Activated CD4-positive, alpha-beta T cell treated with anti-CD3 and anti-CD28 coated beads for 36 hours (primary cell): Measurements from ENCODE around the gene TMEM203. TPM values are rescaled to one million over a fixed set of nuclear protein-coding genes. Genes with fewer than 3 reads are reported as not detected.
A peak's percentile ranks its signal among the peaks of the same experiment; 100 is the strongest.

Experiments
- ATAC-seq: fragments of 200-7000 bp; cut with Tn5 transposase; one replicate; pipeline ENCODE4 v1.10.0; 2021; ENCODE audit warnings: mild to moderate bottlenecking, moderate library complexity
- CTCF ChIA-PET: fragments of 350-600 bp; sonication (Branson Sonifier 250); formaldehyde crosslinking; loops from one replicate; lab custom pipeline; 2021; ENCODE audit warnings: antibody characterized with exemption; lab: Charles Lee
- POLR2A ChIA-PET: fragments of 350-600 bp; sonication (Branson Sonifier 250); formaldehyde crosslinking; loops from one replicate; lab custom pipeline; 2021; ENCODE audit warnings: antibody characterized with exemption, inconsistent platforms; lab: Charles Lee
- DNase-seq: peaks from one replicate; pipeline ENCODE4 v3.0.0-alpha.2; 2020
- H3K27ac Mint-ChIP-seq: one replicate; pipeline ENCODE4 v1.8.0; 2021; ENCODE audit warnings: mixed read lengths
- H3K27me3 Mint-ChIP-seq: one replicate; pipeline ENCODE4 v1.8.0; 2021; ENCODE audit warnings: mixed read lengths
- H3K36me3 Mint-ChIP-seq: one replicate; pipeline ENCODE4 v1.8.0; 2021; ENCODE audit warnings: low read depth, mixed read lengths
- H3K4me1 Mint-ChIP-seq: one replicate; pipeline ENCODE4 v1.8.0; 2021; ENCODE audit warnings: mixed read lengths
- H3K4me3 Mint-ChIP-seq: one replicate; pipeline ENCODE4 v1.8.0; 2021; ENCODE audit warnings: mild to moderate bottlenecking, moderate library complexity, mixed read lengths
- H3K9me3 Mint-ChIP-seq: one replicate; pipeline ENCODE4 v1.8.0; 2021; ENCODE audit warnings: low read depth, mixed read lengths
- intact Hi-C, 2 experiments: fragments of 100-400 bp; cut with DNase I in 1 of 2; cut with micrococcal nuclease in 1 of 2; formaldehyde crosslinking; loops; one replicate each; pipeline versions ENCODE4 v1.14.2 to v1.15.1; 2022 to 2024; cut with DNase I, micrococcal nuclease
- total RNA-seq, 2 experiments: library from RNA; stranded (reverse); gene quantifications; one replicate each; pipeline ENCODE4 v1.2.3, GENCODE V29; 2021

The TMEM203 gene
- total RNA-seq, 2 experiments from 2014 or later: 25.0 to 30.7 TPM

GRCh38 chr9:137222190-137223077, 17.0 kb upstream of the TMEM203 start, which contains the start of gene RNF208:
Gene RNF208 (minus strand): TSS chr9:137222240. CDS start chr9:137221212, 1,028 bp downstream.
- ATAC-seq: no peak
- peak within 1 kb of the TSS; percentile 83 for H3K27ac Mint-ChIP-seq
- intact Hi-C loops: loop anchor here (1.0 to 10.0 kb wide), 24 partner anchors 14 to 438 kb away; partner anchors contain the start of genes ANAPC2 (in 2 of the 2), SSNA1 (in 2 of the 2), TPRN (in 2 of the 2) and ABCA2 (in 1 of the 2)
- peaks cover 5% of the 10 kb centered on the region for H3K4me1 Mint-ChIP-seq
- no peaks in the 10 kb centered on the region for H3K27me3 Mint-ChIP-seq
- H3K4me3 Mint-ChIP-seq: peak within 1 kb of the TSS; percentile 80
- CTCF ChIA-PET: interaction anchor here (0.6 to 3.9 kb wide), 9 partner anchors 14 to 127 kb away, joined by 3 to 23 read pairs (median 3); partner anchors contain the start of genes NDOR1 and TMEM203
- H3K9me3 Mint-ChIP-seq: no peaks in the 10 kb centered on the region
- POLR2A ChIA-PET: interaction anchor here (0.7 to 1.8 kb wide), 5 partner anchors 13 to 93 kb away, joined by 3 to 10 read pairs (median 4); partner anchors contain the start of gene TUBB4B
- peak; percentile 47 for DNase-seq
- H3K36me3 Mint-ChIP-seq: no peaks in the 10 kb centered on the region

GRCh38 chr9:137221506-137222111, 16.2 kb upstream of the TMEM203 start:
- Mint-ChIP-seq H3K27ac (no peak overlapping the region), H3K4me3 (peak overlapping the region; percentile 21), H3K9me3 (no peaks in the 10 kb centered on the region), H3K4me1 (peaks cover 5% of the 10 kb centered on the region), H3K36me3 (no peaks in the 10 kb centered on the region), H3K27me3 (no peaks in the 10 kb centered on the region)
- intact Hi-C loops: loop anchor here (2.0 to 10.0 kb wide), 4 partner anchors 34 to 437 kb away; partner anchors contain the start of genes ABCA2 (in 1 of the 2), ANAPC2 (in 1 of the 2), NPDC1 (in 1 of the 2) and SSNA1 (in 1 of the 2)
- DNase-seq (peak; percentile 45), ATAC-seq (no peak)
- ChIA-PET CTCF (no interaction called here), POLR2A (interaction anchor here (0.7 kb wide), 1 partner anchor 12 kb away, joined by 3 read pairs; no protein-coding TSS in a partner anchor)

DNA sequence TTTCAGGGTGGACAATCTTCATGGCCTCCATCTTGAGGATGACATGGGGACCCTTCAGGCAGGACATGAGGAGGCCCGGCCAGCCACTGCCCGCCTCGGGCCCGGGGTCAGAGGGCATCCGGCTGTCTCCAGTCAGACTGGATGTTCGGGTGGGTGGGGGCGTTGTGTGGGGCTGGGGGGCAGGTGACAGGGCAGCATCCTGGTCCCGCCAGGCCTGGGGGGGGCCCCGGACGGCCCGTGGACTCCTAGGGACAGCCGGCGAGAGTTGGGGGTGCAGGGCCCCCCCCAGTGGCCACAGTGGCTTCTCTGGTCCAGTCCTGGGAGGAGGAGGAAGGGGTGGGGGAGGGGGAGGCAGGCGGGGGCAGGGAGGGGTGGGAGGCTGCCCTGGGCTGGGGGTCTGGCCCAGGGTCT, 15.7 kb upstream of the TMEM203 start:
- Mint-ChIP-seq H3K4me3 (no peak overlapping the region), H3K27ac (no peak overlapping the region), H3K36me3 (no peaks in the 10 kb centered on the region), H3K27me3 (no peaks in the 10 kb centered on the region), H3K4me1 (peaks cover 5% of the 10 kb centered on the region), H3K9me3 (no peaks in the 10 kb centered on the region)
- ChIA-PET POLR2A (no interaction called here), CTCF (no interaction called here)
- DNase-seq (no peak), ATAC-seq (no peak)
- intact Hi-C loops: loop anchor here in 1 of 2 experiments (5.0 to 10.0 kb wide), 3 partner anchors 34 to 436 kb away; partner anchors contain the start of genes ANAPC2, NPDC1 and SSNA1

DNA sequence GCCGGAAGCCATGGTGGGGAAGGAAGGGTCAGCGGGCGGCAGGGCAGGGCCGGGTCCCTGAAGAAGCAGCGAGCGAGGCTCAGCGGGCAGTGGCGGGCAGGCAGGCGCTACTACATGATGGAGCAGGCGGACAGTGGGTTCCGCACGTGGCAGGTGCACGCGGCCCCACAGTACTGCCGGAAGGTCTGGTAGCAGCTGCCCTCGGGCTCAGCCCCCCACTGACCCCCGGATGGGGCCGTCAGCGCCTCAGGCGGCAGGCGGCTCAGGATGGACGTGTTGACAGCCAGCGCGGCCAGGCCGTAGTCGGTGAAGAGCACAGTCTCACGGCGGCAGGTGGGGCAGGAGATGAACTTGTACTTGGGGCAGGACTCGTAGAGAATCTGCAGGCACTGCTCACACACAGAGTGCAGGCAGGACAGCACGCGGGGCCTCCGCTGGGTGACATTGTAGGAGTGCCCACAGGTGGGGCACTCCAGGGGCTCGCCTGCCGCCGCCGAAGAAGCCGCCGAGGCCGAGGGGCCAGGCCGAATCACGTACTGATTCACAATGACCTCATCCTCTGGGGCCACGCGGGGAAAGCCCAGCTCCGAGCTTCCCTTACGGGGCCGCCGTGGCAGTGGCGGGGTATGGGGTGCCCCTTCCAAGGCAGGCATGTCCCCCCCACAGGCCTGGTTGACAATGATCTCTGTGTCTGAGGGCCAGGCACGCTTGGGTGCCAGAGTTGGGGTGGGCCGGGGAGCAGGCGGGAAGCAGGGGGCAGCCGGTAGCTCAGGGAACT, 15.1 kb upstream of the TMEM203 start:
- H3K27ac Mint-ChIP-seq: no peak overlapping the region
- ATAC-seq: no peak
- ChIA-PET POLR2A (no interaction called here), CTCF (no interaction called here)
- H3K9me3 Mint-ChIP-seq: no peaks in the 10 kb centered on the region
- no peak for DNase-seq
- no peaks in the 10 kb centered on the region for H3K36me3 Mint-ChIP-seq
- H3K4me3 Mint-ChIP-seq: no peak overlapping the region
- H3K27me3 Mint-ChIP-seq: no peaks in the 10 kb centered on the region
- intact Hi-C loops: loop anchor here in 1 of 2 experiments (5.0 to 10.0 kb wide), 3 partner anchors 33 to 436 kb away; partner anchors contain the start of genes ANAPC2, NPDC1 and SSNA1
- H3K4me1 Mint-ChIP-seq: peaks cover 5% of the 10 kb centered on the region

DNA sequence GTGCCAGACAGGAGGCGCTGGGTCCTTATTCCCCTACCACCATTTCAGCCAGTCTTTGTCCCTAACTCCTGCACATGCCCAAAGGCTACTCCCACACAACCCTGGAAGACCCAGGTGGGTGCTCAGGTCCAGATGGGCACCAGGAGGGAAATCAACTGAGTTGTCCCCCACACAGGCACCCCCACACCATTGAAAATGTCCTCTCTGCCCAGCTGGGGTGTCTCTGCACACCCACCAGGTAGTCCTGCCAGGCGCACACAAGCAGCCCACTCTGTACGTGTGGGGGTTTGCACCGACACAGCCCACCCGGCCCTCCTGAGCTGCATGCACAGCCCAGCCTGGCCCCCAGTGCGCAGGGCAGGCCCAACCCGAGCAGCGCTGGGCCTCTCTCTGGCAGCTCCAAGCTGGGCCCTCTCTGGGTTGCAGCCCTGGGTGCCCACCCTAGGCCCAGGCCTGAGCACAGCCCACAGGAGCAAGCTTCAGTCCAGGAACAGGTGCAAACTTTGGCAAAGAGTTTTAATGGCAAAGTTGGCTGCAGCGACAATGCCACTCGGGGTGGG, 14.4 kb upstream of the TMEM203 start:
- Mint-ChIP-seq H3K27me3 (no peaks in the 10 kb centered on the region), H3K36me3 (no peaks in the 10 kb centered on the region), H3K27ac (no peak overlapping the region), H3K9me3 (no peaks in the 10 kb centered on the region), H3K4me3 (no peak overlapping the region), H3K4me1 (peaks cover 3% of the 10 kb centered on the region)
- intact Hi-C loops: loop anchor here in 1 of 2 experiments (5.0 to 10.0 kb wide), 3 partner anchors 33 to 435 kb away; partner anchors contain the start of genes ANAPC2, NPDC1 and SSNA1
- CTCF ChIA-PET: interaction anchor here (0.5 kb wide), 1 partner anchor 895 kb away, joined by 4 read pairs; no protein-coding TSS in a partner anchor
- DNase-seq (no peak), ATAC-seq (no peak)
- POLR2A ChIA-PET: no interaction called here

DNA sequence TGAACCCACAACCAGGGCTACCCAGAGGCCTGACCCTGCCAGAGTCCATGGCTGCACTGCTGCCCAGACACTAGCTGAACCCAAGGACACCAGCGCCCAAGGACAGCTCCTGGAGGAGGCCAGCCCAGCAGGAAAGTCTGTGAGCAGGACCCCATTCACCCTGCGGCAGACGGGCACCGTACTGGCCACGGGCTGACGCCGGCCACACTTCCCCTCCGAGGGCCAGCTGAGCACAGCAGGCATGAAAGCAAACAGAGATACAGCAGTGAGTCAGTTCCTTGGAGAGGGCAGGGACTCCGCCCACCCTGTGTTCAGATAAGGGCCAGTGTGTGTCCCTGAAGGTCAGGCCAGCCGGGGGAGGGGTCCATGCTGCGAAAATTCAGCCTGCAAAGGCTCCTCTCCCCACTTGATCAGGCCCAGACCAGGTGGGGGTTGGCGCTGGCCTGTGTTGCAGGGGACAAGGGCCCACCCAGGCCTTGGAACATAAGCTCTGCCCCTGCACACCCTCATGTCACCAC, 13.4 kb upstream of the TMEM203 start:
- Mint-ChIP-seq H3K4me1 (no peaks in the 10 kb centered on the region), H3K9me3 (no peaks in the 10 kb centered on the region), H3K27me3 (no peaks in the 10 kb centered on the region), H3K36me3 (no peaks in the 10 kb centered on the region), H3K4me3 (no peak overlapping the region), H3K27ac (no peak overlapping the region)
- CTCF ChIA-PET: no interaction called here
- POLR2A ChIA-PET: no interaction called here
- DNase-seq (no peak), ATAC-seq (no peak)
- intact Hi-C loops: no loop called here

DNA sequence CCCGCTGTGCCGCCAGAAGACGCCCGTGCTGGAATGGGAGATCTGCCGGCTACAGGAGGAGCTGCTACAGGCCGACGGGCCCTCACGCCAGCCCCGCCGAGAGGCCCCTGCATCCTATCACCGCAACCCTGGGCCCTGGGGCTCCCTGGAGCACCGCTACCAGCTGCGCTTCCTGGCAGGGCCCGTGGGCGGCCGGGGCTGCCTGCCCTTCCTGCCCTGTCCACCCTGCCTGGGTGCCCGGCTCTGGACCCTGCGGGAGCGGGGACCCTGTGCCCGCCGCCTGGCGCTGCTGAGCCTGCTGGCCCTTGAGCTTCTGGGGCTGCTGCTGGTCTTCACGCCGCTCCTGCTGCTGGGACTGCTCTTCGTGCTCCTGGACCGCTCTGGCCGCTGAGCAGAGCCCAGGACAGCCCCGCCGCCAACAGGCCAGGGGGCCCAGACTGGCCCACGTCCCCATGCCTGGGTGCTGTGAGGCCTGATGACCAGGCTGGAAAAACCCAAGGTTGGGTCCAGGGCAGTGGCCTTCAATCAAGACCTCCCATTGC, 12.8 kb upstream of the TMEM203 start:
- Mint-ChIP-seq H3K27ac (no peak overlapping the region), H3K36me3 (no peaks in the 10 kb centered on the region), H3K9me3 (no peaks in the 10 kb centered on the region), H3K4me1 (no peaks in the 10 kb centered on the region), H3K4me3 (no peak overlapping the region), H3K27me3 (no peaks in the 10 kb centered on the region)
- ChIA-PET CTCF (no interaction called here), POLR2A (no interaction called here)
- intact Hi-C loops: no loop called here
- DNase-seq (no peak), ATAC-seq (no peak)

- Mint-ChIP-seq H3K4me3 (no peak overlapping the region), H3K27me3 (no peaks in the 10 kb centered on the region), H3K27ac (no peak overlapping the region), H3K4me1 (no peaks in the 10 kb centered on the region), H3K9me3 (no peaks in the 10 kb centered on the region), H3K36me3 (peaks cover 4% of the 10 kb centered on the region)
- ATAC-seq (no peak), DNase-seq (no peak)
- POLR2A ChIA-PET: no interaction called here
- CTCF ChIA-PET: interaction anchor here (0.6 to 1.2 kb wide), 2 partner anchors 11 to 12 kb away, joined by 3 to 4 read pairs; no protein-coding TSS in a partner anchor
- intact Hi-C loops: no loop called here
Measured at GRCh38 chr9:137217276-137218211, 12.1 kb upstream of the TMEM203 start.

- no peak for DNase-seq
- no peaks in the 10 kb centered on the region for H3K9me3 Mint-ChIP-seq
- H3K27me3 Mint-ChIP-seq: no peaks in the 10 kb centered on the region
- ChIA-PET CTCF (interaction anchor here (0.6 to 1.2 kb wide), 3 partner anchors 9 to 27 kb away, joined by 3 to 4 read pairs (median 3); no protein-coding TSS in a partner anchor), POLR2A (interaction anchor here (1.1 kb wide), 1 partner anchor 98 kb away, joined by 3 read pairs; no protein-coding TSS in a partner anchor)
- no peak for ATAC-seq
- no peaks in the 10 kb centered on the region for H3K4me1 Mint-ChIP-seq
- H3K36me3 Mint-ChIP-seq: peaks cover 4% of the 10 kb centered on the region
- no peak overlapping the region for H3K27ac Mint-ChIP-seq
- H3K4me3 Mint-ChIP-seq: no peak overlapping the region
- intact Hi-C loops: no loop called here
Measured at GRCh38 chr9:137216188-137216965, 10.9 kb upstream of the TMEM203 start.
